Left renal cortex interstitium (tissue), 4 donors: ENCODE data around the gene SELENOS. TPM values are rescaled to one million over a fixed set of nuclear protein-coding genes. Genes with fewer than 3 reads are reported as not detected.

Source experiments
- DNase-seq, 4 donors: peaks; one replicate each; pipeline ENCODE4 v3.0.0-alpha.2; 2013; ENCODE audit warnings: low read depth in 4 of 4, low spot score in 2 of 4, missing footprints in 1 of 4
- polyA plus RNA-seq, 4 donors: library from polyadenylated mRNA; unstranded; fragments of 120-200 nt; gene quantifications; one replicate each; pipeline ENCODE4 v1.2.1, GENCODE V29; 2013; ENCODE audit not compliant: insufficient read length in 4 of 4

SELENOS gene, protein sequence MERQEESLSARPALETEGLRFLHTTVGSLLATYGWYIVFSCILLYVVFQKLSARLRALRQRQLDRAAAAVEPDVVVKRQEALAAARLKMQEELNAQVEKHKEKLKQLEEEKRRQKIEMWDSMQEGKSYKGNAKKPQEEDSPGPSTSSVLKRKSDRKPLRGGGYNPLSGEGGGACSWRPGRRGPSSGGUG
- polyA plus RNA-seq: 10 to 100 TPM; 56.3 to 68.6 (median 65.8) TPM

- peak in 3 of 4 donors; percentile 18 to 80 (median 31) for DNase-seq
These were observed at the start of gene SELENOS for GRCh38 chr15:101277038-101277822. Gene SELENOS (minus strand): TSS chr15:101277485. CDS start chr15:101277417, 68 bp downstream.

GRCh38 chr15:101326462-101327146 is 49.3 kb upstream of the SELENOS start:
- no peak for DNase-seq

- no peak for DNase-seq
These were observed 48.7 kb upstream of the SELENOS start for GRCh38 chr15:101326026-101326315.

- no peak for DNase-seq
These were observed 48.2 kb upstream of the SELENOS start for GRCh38 chr15:101325263-101326025.

- DNase-seq: no peak
These were observed 47.4 kb upstream of the SELENOS start for GRCh38 chr15:101324524-101325177.

DNA sequence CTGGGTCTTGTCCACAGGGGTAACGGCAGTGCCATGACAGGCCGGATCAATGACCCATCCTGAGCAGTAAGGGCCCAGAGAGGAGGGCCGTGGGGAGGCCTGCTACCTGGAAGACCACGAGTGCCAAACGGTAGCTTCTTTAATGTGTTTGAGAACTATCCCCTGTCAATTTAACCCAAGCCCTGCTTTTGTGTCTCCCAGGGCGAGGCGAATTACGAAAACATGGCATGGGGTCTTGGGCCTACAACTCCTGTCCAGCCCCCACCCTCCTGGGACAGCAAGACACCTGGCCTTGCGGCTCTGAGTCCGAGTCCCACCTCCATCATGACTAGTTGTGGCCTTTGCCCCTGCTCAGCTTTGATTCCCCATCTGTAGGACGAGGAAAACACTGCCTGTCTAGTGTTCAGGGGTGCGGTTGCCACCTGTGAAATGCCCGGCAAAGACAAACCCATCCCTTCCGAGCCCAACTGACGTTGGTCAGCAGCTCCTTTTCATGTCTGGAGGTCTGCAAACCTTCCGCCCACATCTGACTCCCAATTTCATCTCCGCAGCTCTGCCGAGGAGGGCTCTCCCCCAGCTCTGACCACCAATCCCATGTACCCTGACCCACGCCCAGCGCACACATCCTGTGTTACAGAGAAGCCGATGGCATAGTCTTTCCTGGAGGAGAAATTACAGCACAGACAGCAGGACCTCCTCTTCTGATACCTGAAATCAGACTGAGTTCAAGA is 46.7 kb upstream of the SELENOS start:
- no peak for DNase-seq

GRCh38 chr15:101322854-101323477 is 45.7 kb upstream of the SELENOS start:
- DNase-seq: no peak

GRCh38 chr15:101322016-101322695 is 44.9 kb upstream of the SELENOS start:
- no peak for DNase-seq

GRCh38 chr15:101320501-101321052 is 43.3 kb upstream of the SELENOS start:
- DNase-seq: no peak

- no peak for DNase-seq
These were observed 41.6 kb upstream of the SELENOS start for GRCh38 chr15:101318839-101319238.

DNA sequence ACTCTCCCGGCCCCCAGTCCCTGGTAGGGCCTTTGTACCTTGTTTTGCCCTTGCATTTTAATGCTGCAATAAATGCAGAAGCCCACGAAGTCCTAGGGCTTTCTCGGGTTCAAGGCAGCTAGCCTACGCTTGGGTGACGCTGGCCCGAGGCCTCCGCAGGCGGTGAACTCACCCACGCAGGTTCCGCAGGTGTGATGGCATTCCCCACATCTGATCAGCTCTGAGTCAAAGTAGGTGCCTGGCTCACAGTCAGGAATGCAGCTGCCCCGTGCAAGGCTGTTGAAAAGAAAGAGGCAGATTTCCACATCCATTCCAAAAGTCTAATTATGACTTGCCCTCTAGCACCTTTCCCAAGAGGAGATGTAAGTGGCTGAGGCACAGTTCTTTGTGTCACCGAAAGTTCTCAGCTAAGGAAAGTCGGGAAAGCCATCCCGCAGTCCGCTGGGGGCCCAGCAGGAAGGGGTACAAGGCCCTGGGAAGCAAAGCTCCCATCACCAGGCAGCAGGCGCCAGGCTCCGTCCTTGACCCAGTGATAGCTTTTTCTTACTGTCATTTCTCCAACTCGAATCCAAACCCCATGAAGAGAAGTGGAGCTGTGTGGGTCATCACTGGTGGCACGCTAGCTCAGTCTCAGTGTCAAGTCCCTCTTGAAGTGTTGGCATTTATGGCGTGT is 41.0 kb upstream of the SELENOS start:
- no peak for DNase-seq

DNA sequence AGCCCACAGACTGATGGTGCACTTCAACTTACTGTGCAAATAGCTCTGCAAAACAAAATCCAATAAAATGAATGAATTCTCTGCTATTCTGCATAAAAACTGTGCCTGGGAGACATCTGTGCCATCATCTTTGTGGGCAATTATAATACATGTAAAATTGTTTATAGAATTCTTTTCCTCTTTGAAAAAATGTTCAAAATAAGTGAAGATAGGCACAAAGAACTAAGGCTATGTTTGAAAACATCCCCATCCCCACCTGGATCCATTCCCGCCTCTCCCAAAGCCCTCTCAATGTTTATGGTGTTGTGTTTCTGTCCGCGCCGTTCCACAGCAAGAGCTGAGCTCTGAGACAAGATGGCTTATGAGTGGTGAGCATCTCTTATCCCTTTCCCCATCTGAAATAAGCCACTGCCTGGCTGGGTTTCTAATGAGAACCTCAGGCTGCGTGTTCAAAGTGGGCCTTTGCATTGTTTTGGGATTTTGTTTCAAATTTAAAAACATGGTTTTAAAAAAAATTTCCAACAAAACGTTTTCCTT is 40.1 kb upstream of the SELENOS start:
- DNase-seq: no peak

- DNase-seq: no peak
These were observed 39.2 kb upstream of the SELENOS start for GRCh38 chr15:101316529-101316928.

DNA sequence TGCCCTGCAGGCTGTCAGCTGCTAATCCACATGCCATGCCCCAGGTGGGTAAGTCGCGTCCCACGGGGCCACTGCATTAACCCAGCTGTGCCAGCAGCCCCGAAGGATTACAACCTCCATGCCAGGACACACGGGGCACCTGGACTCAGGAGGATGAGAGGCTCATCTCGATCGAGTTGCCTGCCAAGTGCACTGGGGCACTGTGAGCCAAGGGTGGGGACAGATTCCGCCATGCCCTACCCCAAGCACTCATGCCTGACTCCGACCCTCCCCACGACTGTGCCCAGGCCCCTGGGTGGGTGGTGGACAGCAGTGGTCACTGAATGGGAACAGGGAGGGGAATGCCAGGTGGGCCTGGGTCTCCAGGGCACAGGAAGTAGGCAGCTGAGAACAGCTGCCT is 38.5 kb upstream of the SELENOS start:
- DNase-seq: no peak

GRCh38 chr15:101314336-101315125 is 37.2 kb upstream of the SELENOS start:
- no peak for DNase-seq

GRCh38 chr15:101313041-101313761 is 35.9 kb upstream of the SELENOS start:
- no peak for DNase-seq
